A549 (cell line): ENCODE measurements around the gene EBF3.

Experiments used
- CTCF ChIP-seq: fragments of >200 bp; sonication (Bioruptor Twin); formaldehyde crosslinking; IDR thresholded peaks from 3 replicates; pipeline ENCODE4 v1.5.1; 2016
- HMGXB4 ChIP-seq: fragments of 250-450 bp; sonication (Bioruptor Pico); IDR thresholded peaks from 2 replicates; pipeline ENCODE4 v1.5.0; 2021; ENCODE audit warnings: mild to moderate bottlenecking, moderate library complexity, borderline replicate concordance
- POLR2A ChIP-seq: IDR thresholded peaks from 2 replicates; pipeline ENCODE4 v1.6.1; 2012; ENCODE audit warnings: mild to moderate bottlenecking, low read length

GRCh38 chr10:129855836-129856563 lies 108.1 kb downstream of the EBF3 start:
- TF ChIP-seq HMGXB4 (CRISPR knock-in tag) (no peak), POLR2A (no peak), CTCF (no peak)
